ENCODE results near the gene UBE2F. TPM values are rescaled to one million over a fixed set of nuclear protein-coding genes. Genes with fewer than 3 reads are reported as not detected.

The UBE2F gene
- total and polyA plus RNA-seq, 9 of the 15 experiments (the other 6 are each of a cell fraction or from before 2014, with no cell fraction given): 18.1 to 88.1 (median 53.0) TPM

DNA sequence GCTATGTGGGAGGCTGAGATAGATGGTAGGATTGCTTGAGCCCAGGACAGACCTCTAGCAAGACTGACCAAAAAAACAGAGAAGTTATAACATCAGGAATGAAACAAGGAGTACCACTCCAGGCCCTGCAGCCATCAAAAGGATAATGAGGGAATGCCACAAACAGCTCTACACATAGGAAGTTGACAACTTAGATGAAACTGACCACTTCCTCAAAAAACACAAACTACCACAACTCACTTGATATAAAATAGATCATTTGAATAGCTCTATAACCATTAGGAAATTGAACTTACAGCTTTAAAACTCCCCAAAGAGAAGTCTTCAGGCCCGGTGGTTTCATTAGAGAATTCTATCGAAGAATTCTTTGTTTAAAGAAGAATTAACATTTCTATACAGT lies 120.4 kb downstream of the UBE2F start:
- no peak for DNase-seq (ENCODE audit: extremely low read depth in 1 of 4, low spot score in 3 of 4)
- Histone ChIP-seq H3K4me1 (replicated peaks in 1 of 2; ENCODE audit: control insufficient read depth in 2 of 2, insufficient read depth in 2 of 2, low read length in 2 of 2) (no peaks in the 10 kb centered on the region), H3K79me2 (ENCODE audit: control insufficient read depth, insufficient read depth, low read length) (no peaks in the 10 kb centered on the region), H3K27me3 (ENCODE audit: control insufficient read depth in 2 of 2, insufficient read depth in 2 of 2, low read length in 2 of 2) (no peaks in the 10 kb centered on the region), H3K9ac (ENCODE audit: insufficient read depth in 1 of 2, low read depth in 2 of 2, low read length in 2 of 2) (no peak overlapping the region), H3K4me2 (ENCODE audit: insufficient read depth, low read length) (no peak overlapping the region), H2AFZ (ENCODE audit: low read depth, low read length) (no peak overlapping the region), H3K9me1 (ENCODE audit: control insufficient read depth, insufficient read depth, low read length) (no peaks in the 10 kb centered on the region), H4K20me1 (replicated peaks; ENCODE audit: control insufficient read depth, insufficient read depth, low read length) (no peaks in the 10 kb centered on the region), H3K27ac (ENCODE audit: extremely low read depth, low read depth, low read length) (no peak overlapping the region), H3K4me3 (no peak overlapping the region), H3K9me3 (replicated peaks; ENCODE audit: control insufficient read depth, insufficient read depth, low read depth, low read length) (no peaks in the 10 kb centered on the region), H3K36me3 (ENCODE audit: control insufficient read depth, insufficient read depth, low read length) (peaks cover 32% of the 10 kb centered on the region; the same call in 2 of the 3 replicates)
- POLR2A ChIA-PET: interaction anchor here (0.7 to 1.8 kb wide), 2 partner anchors 11 to 305 kb away, joined by 5 to 6 read pairs; no protein-coding TSS in a partner anchor
- no peak for ATAC-seq
- FAIRE-seq: no peak
- CTCF ChIA-PET (ENCODE audit: low intra/inter-chr PET ratio): no interaction called here
- BruUV-seq (replicated peaks): no TSS peak
- intact Hi-C loops (cut with micrococcal nuclease): no loop called here
- 88% methylated on average over 2 of the region's 2 CpGs for WGBS (ENCODE audit: insufficient coverage, low coverage, missing lambda C conversion rate)
- in situ Hi-C loops (cut with MboI): no loop called here
- TF ChIP-seq TRIM24 (IDR thresholded peaks at IDR 0.05) (no peak), IRF2 (CRISPR knock-in tag; IDR thresholded peaks at IDR 0.05) (no peak), SIX5 (IDR thresholded peaks at IDR 0.05; ENCODE audit: borderline replicate concordance in 1 of 2, insufficient read depth in 1 of 2, low read depth in 1 of 2, low read length in 2 of 2) (no peak), CEBPB (tag; IDR thresholded peaks at IDR 0.05) (no peak), ZBTB1 (CRISPR knock-in tag; IDR thresholded peaks at IDR 0.05; ENCODE audit: borderline replicate concordance, low read depth) (no peak), NR2C1 (IDR thresholded peaks at IDR 0.05) (no peak), NR2C1 (tag; IDR thresholded peaks at IDR 0.05) (no peak), MED1 (CRISPR knock-in tag; IDR thresholded peaks at IDR 0.05; ENCODE audit: borderline replicate concordance) (no peak)
- TF ChIP-seq, protein P1, sequence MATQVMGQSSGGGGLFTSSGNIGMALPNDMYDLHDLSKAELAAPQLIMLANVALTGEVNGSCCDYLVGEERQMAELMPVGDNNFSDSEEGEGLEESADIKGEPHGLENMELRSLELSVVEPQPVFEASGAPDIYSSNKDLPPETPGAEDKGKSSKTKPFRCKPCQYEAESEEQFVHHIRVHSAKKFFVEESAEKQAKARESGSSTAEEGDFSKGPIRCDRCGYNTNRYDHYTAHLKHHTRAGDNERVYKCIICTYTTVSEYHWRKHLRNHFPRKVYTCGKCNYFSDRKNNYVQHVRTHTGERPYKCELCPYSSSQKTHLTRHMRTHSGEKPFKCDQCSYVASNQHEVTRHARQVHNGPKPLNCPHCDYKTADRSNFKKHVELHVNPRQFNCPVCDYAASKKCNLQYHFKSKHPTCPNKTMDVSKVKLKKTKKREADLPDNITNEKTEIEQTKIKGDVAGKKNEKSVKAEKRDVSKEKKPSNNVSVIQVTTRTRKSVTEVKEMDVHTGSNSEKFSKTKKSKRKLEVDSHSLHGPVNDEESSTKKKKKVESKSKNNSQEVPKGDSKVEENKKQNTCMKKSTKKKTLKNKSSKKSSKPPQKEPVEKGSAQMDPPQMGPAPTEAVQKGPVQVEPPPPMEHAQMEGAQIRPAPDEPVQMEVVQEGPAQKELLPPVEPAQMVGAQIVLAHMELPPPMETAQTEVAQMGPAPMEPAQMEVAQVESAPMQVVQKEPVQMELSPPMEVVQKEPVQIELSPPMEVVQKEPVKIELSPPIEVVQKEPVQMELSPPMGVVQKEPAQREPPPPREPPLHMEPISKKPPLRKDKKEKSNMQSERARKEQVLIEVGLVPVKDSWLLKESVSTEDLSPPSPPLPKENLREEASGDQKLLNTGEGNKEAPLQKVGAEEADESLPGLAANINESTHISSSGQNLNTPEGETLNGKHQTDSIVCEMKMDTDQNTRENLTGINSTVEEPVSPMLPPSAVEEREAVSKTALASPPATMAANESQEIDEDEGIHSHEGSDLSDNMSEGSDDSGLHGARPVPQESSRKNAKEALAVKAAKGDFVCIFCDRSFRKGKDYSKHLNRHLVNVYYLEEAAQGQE (IDR thresholded peaks at IDR 0.05; ENCODE audit: borderline replicate concordance): no peak
- TF ChIP-seq, protein P1 (CRISPR knock-in tag; IDR thresholded peaks at IDR 0.05; ENCODE audit: low read depth): no peak
- TF ChIP-seq, protein P2, sequence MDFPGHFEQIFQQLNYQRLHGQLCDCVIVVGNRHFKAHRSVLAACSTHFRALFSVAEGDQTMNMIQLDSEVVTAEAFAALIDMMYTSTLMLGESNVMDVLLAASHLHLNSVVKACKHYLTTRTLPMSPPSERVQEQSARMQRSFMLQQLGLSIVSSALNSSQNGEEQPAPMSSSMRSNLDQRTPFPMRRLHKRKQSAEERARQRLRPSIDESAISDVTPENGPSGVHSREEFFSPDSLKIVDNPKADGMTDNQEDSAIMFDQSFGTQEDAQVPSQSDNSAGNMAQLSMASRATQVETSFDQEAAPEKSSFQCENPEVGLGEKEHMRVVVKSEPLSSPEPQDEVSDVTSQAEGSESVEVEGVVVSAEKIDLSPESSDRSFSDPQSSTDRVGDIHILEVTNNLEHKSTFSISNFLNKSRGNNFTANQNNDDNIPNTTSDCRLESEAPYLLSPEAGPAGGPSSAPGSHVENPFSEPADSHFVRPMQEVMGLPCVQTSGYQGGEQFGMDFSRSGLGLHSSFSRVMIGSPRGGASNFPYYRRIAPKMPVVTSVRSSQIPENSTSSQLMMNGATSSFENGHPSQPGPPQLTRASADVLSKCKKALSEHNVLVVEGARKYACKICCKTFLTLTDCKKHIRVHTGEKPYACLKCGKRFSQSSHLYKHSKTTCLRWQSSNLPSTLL (IDR thresholded peaks at IDR 0.05): no peak
- TF ChIP-seq, protein P3, sequence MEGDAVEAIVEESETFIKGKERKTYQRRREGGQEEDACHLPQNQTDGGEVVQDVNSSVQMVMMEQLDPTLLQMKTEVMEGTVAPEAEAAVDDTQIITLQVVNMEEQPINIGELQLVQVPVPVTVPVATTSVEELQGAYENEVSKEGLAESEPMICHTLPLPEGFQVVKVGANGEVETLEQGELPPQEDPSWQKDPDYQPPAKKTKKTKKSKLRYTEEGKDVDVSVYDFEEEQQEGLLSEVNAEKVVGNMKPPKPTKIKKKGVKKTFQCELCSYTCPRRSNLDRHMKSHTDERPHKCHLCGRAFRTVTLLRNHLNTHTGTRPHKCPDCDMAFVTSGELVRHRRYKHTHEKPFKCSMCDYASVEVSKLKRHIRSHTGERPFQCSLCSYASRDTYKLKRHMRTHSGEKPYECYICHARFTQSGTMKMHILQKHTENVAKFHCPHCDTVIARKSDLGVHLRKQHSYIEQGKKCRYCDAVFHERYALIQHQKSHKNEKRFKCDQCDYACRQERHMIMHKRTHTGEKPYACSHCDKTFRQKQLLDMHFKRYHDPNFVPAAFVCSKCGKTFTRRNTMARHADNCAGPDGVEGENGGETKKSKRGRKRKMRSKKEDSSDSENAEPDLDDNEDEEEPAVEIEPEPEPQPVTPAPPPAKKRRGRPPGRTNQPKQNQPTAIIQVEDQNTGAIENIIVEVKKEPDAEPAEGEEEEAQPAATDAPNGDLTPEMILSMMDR (IDR thresholded peaks at IDR 0.05 in 2 of 3, conservative IDR thresholded peaks at IDR 0.05 in 1 of 3; ENCODE audit: insufficient read depth in 2 of 3, low read depth in 1 of 3, low read length in 3 of 3): no peak

Measured in K562 (cell line).